Trophoblast cell (in vitro differentiated cells and primary cell): ENCODE measurements around the gene KLHL13.
"Not testable (repeated sequence)": the region's sequence is repeated elsewhere in the genome, so short reads cannot be mapped to it uniquely, and the experiment has no call there.

ENCODE experiments used
- DNase-seq, 2 donors: peaks; one replicate each; pipeline ENCODE4 v3.0.0-alpha.2; 2016
- H2AFZ ChIP-seq: 2 replicates; pipeline ENCODE4 v1.6.1; 2013; ENCODE audit warnings: low read length, moderate library complexity, mild to moderate bottlenecking; ENCODE audit not compliant: insufficient read depth, poor library complexity
- H2AK5ac ChIP-seq: 2 replicates; pipeline ENCODE4 v1.6.1; 2013; ENCODE audit warnings: mild to moderate bottlenecking, low read length
- H2BK120ac ChIP-seq: 2 replicates; pipeline ENCODE4 v1.6.1; 2013; ENCODE audit warnings: low read length, mild to moderate bottlenecking, moderate library complexity; ENCODE audit not compliant: insufficient read depth, poor library complexity
- H2BK12ac ChIP-seq: 2 replicates; pipeline ENCODE4 v1.6.1; 2013; ENCODE audit warnings: mild to moderate bottlenecking, low read length, moderate library complexity
- H2BK5ac ChIP-seq: 2 replicates; pipeline ENCODE4 v1.6.1; 2013; ENCODE audit warnings: low read length, low read depth, moderate library complexity, mild to moderate bottlenecking; ENCODE audit not compliant: poor library complexity
- H3K14ac ChIP-seq: 2 replicates; pipeline ENCODE4 v1.6.1; 2013; ENCODE audit warnings: mild to moderate bottlenecking, low read length
- H3K18ac ChIP-seq: 2 replicates; pipeline ENCODE4 v1.6.1; 2013; ENCODE audit warnings: mild to moderate bottlenecking, low read length
- H3K23ac ChIP-seq: 2 replicates; pipeline ENCODE4 v1.6.1; 2013; ENCODE audit warnings: low read length
- H3K27ac ChIP-seq: 2 replicates; pipeline ENCODE4 v1.5.1; 2013; ENCODE audit warnings: low read depth, mild to moderate bottlenecking, inconsistent platforms, low read length, moderate library complexity
- H3K27me3 ChIP-seq: 2 replicates; pipeline ENCODE4 v1.6.1; 2013; ENCODE audit warnings: inconsistent platforms, mild to moderate bottlenecking, low read length, moderate library complexity; ENCODE audit not compliant: insufficient read depth
- H3K36me3 ChIP-seq, 2 experiments: 1 replicate in 1 of 2; 2 replicates in 1 of 2; pipeline ENCODE4 v1.6.1; 2013; ENCODE audit warnings: low read length in 2 of 2, mild to moderate bottlenecking in 2 of 2, moderate library complexity in 1 of 2; ENCODE audit not compliant: insufficient read depth in 2 of 2, control insufficient read depth in 1 of 2
- H3K4ac ChIP-seq: 2 replicates; pipeline ENCODE4 v1.6.1; 2013; ENCODE audit warnings: low read depth, mild to moderate bottlenecking, low read length, moderate library complexity
- H3K4me1 ChIP-seq, 2 experiments: 1 replicate in 1 of 2; 2 replicates in 1 of 2; pipeline ENCODE4 v1.6.1; 2013; ENCODE audit warnings: low read length in 2 of 2, mild to moderate bottlenecking in 2 of 2, moderate library complexity in 1 of 2; ENCODE audit not compliant: insufficient read depth in 2 of 2, control insufficient read depth in 1 of 2
- H3K4me2 ChIP-seq: 2 replicates; pipeline ENCODE4 v1.6.1; 2013; ENCODE audit warnings: inconsistent platforms, mild to moderate bottlenecking, low read length, moderate library complexity
- H3K4me3 ChIP-seq: 2 replicates; pipeline ENCODE4 v1.5.1; 2013; ENCODE audit warnings: mild to moderate bottlenecking, low read depth, low read length, inconsistent platforms
- H3K79me1 ChIP-seq: one replicate; pipeline ENCODE4 v1.6.1; 2013; ENCODE audit warnings: low read length
- H3K79me2 ChIP-seq: 2 replicates; pipeline ENCODE4 v1.6.1; 2013; ENCODE audit warnings: low read length, mild to moderate bottlenecking; ENCODE audit not compliant: control insufficient read depth, insufficient read depth, poor library complexity
- H3K9ac ChIP-seq: 2 replicates; pipeline ENCODE4 v1.6.1; 2013; ENCODE audit warnings: mild to moderate bottlenecking, low read length
- H3K9me3 ChIP-seq: 2 replicates; pipeline ENCODE4 v1.6.1; 2013; ENCODE audit warnings: low read depth, mild to moderate bottlenecking, control low read depth, inconsistent platforms, low read length; ENCODE audit not compliant: insufficient read depth
- H4K12ac ChIP-seq: 2 replicates; pipeline ENCODE4 v1.6.1; 2013; ENCODE audit warnings: low read depth, mild to moderate bottlenecking, low read length, moderate library complexity
- H4K8ac ChIP-seq: 2 replicates; pipeline ENCODE4 v1.6.1; 2013; ENCODE audit warnings: low read depth, mild to moderate bottlenecking, low read length, moderate library complexity
- H4K91ac ChIP-seq: one replicate; pipeline ENCODE4 v1.6.1; 2013; ENCODE audit warnings: low read depth, mild to moderate bottlenecking, low read length, moderate library complexity
- WGBS: extraction: QIAGEN DNeasy Blood & Tissue Kit; methylation state at CpG from one replicate; pipeline ENCODE4 v1.1.7; 2013; ENCODE audit warnings: missing lambda C conversion rate; ENCODE audit not compliant: insufficient read length, insufficient coverage; ENCODE audit errors: extremely low coverage; 5-methylcytosine and 5-hydroxymethylcytosine counted together

The KLHL13 gene

DNA sequence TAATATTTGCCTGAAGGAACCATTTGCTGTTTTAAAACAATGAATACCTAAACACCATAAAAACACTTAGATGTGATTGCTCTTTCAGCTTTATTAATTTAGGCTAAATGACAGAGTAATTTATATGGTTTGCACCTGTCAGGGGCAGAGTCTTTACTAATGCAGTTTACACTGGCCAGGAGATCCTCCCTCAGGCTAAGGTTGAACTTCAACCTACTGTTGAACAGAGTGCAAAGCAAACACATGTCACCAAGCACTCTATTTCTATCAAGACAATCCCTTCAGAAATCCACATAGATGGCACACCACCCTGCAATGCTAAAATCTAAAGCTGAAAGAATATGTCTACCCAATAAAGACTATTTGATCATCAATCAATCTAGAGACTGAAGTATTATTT is 147.3 kb downstream of the KLHL13 start:
- Histone ChIP-seq H2AK5ac (no peak overlapping the region), H4K8ac (no peak overlapping the region), H3K79me2 (no peaks in the 10 kb centered on the region), H3K14ac (no peak overlapping the region), H3K79me1 (no peaks in the 10 kb centered on the region), H3K9me3 (no peaks in the 10 kb centered on the region), H3K4me1 (no peaks in the 10 kb centered on the region), H3K36me3 (no peaks in the 10 kb centered on the region), H2BK120ac (no peak overlapping the region), H3K27me3 (no peaks in the 10 kb centered on the region), H4K91ac (no peak overlapping the region), H3K27ac (no peak overlapping the region), H3K18ac (no peak overlapping the region), H2BK12ac (no peak overlapping the region), H2AFZ (no peak overlapping the region), H3K9ac (no peak overlapping the region), H3K4me2 (no peak overlapping the region), H4K12ac (no peak overlapping the region), H3K4ac (no peak overlapping the region), H3K23ac (no peak overlapping the region), H3K4me3 (no peak overlapping the region), H2BK5ac (no peak overlapping the region)
- no peak for DNase-seq

DNA sequence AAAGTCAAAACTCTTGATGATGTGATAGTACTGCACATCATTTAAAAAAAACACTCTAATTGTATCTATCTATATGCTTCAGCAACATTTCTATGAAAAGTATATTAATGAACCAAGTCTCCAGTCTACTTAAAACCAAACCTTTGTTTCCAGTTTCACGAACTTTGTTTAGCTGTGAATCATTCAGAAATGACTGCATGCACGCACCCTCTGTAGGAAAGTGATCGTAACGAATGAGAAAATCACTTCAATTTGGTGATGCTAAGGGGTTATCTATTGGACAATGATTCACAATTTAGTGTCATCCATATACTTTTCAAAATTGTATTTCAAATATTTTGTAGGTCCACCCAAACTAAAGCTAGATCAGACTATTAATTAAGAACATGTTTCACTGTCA is 157.6 kb downstream of the KLHL13 start:
- Histone ChIP-seq H3K36me3 (no peaks in the 10 kb centered on the region), H2BK120ac (no peak overlapping the region), H3K79me2 (no peaks in the 10 kb centered on the region), H3K4me3 (no peak overlapping the region), H3K18ac (no peak overlapping the region), H2AFZ (no peak overlapping the region), H4K8ac (no peak overlapping the region), H2BK12ac (no peak overlapping the region), H2AK5ac (no peak overlapping the region), H3K4ac (no peak overlapping the region), H2BK5ac (no peak overlapping the region), H3K27ac (no peak overlapping the region), H3K23ac (no peak overlapping the region), H3K79me1 (no peaks in the 10 kb centered on the region), H3K9ac (no peak overlapping the region), H3K4me1 (no peaks in the 10 kb centered on the region), H4K12ac (no peak overlapping the region), H4K91ac (no peak overlapping the region), H3K4me2 (no peak overlapping the region), H3K9me3 (no peaks in the 10 kb centered on the region), H3K14ac (no peak overlapping the region), H3K27me3 (no peaks in the 10 kb centered on the region)
- no peak for DNase-seq
- no CpG with 5 or more reads among the region's 4 CpGs for WGBS

DNA sequence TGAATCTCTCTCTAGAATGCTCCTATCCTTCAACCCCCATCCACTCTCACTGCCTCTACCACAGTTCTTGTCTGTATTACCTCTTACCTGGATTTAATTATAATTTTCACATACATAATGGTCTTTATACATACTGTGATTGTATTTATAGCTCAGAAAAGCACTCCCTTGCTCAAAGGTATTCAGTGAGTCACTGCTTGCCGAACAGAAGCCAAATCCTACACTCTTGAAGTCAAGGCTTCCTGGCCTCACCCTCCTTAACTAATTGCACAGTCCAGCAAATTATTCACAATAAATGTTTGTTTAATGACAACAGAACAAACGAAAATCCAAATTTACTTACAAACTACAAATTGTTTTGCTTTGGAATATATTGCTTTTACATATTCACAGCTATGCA is 159.5 kb downstream of the KLHL13 start:
- Histone ChIP-seq H2BK120ac (no peak overlapping the region), H3K4me3 (no peak overlapping the region)
- WGBS, result no CpG with 5 or more reads among the region's 2 CpGs

GRCh38 chrX:117939296-117939695 is 177.3 kb downstream of the KLHL13 start:
- not testable (repeated sequence) for H2AFZ ChIP-seq, H3K4ac ChIP-seq, H2BK12ac ChIP-seq, H2AK5ac ChIP-seq, H3K14ac ChIP-seq, DNase-seq, H3K27me3 ChIP-seq, H3K23ac ChIP-seq, H2BK5ac ChIP-seq, H3K9ac ChIP-seq, H3K9me3 ChIP-seq, H3K79me2 ChIP-seq, H4K8ac ChIP-seq, H3K4me2 ChIP-seq, H2BK120ac ChIP-seq, H4K91ac ChIP-seq, H4K12ac ChIP-seq, H3K27ac ChIP-seq, H3K79me1 ChIP-seq, H3K4me3 ChIP-seq, H3K18ac ChIP-seq, H3K4me1 ChIP-seq, H3K36me3 ChIP-seq
- no CpG with 5 or more reads among the region's 1 CpG for WGBS

More for the DNA sequence above, 159.5 kb downstream of the KLHL13 start:
- no peaks in the 10 kb centered on the region for H3K36me3 ChIP-seq
- no peak overlapping the region for H2BK12ac ChIP-seq
- no peaks in the 10 kb centered on the region for H3K9me3 ChIP-seq
- H3K18ac ChIP-seq, result no peak overlapping the region
- H3K4me2 ChIP-seq, result no peak overlapping the region
- no peak for DNase-seq
- no peak overlapping the region for H3K23ac ChIP-seq
- no peak overlapping the region for H4K91ac ChIP-seq
- H2BK5ac ChIP-seq, result no peak overlapping the region
- no peak overlapping the region for H2AK5ac ChIP-seq
- H3K4me1 ChIP-seq, result no peaks in the 10 kb centered on the region
- no peaks in the 10 kb centered on the region for H3K27me3 ChIP-seq
- no peak overlapping the region for H3K9ac ChIP-seq
- no peak overlapping the region for H4K12ac ChIP-seq
- H3K4ac ChIP-seq, result no peak overlapping the region
- H2AFZ ChIP-seq, result no peak overlapping the region
- no peak overlapping the region for H3K14ac ChIP-seq
- H3K27ac ChIP-seq, result no peak overlapping the region
- no peaks in the 10 kb centered on the region for H3K79me2 ChIP-seq
- no peak overlapping the region for H4K8ac ChIP-seq
- H3K79me1 ChIP-seq, result no peaks in the 10 kb centered on the region
